Large intestine (tissue), 3 donors: ENCODE measurements around the gene CRKL. TPM values are rescaled to one million over a fixed set of nuclear protein-coding genes. Genes with fewer than 3 reads are reported as not detected.
A peak's percentile ranks its signal among the peaks of the same experiment; 100 is the strongest.

ENCODE experiments used
- DNase-seq, 2 donors: peaks; one replicate each; pipeline versions ENCODE4 v3.0.0 to v3.0.0-alpha.2; 2013
- H3K27ac ChIP-seq: one replicate; pipeline ENCODE4 v1.5.1; 2013; ENCODE audit warnings: low read length
- H3K27me3 ChIP-seq: 2 replicates; pipeline ENCODE4 v1.6.1; 2013; ENCODE audit warnings: low read length; ENCODE audit not compliant: control insufficient read depth, insufficient read depth
- H3K36me3 ChIP-seq: 2 replicates; pipeline ENCODE4 v1.6.1; 2013; ENCODE audit warnings: low read length; ENCODE audit not compliant: control insufficient read depth, insufficient read depth
- H3K4me1 ChIP-seq: one replicate; pipeline ENCODE4 v1.6.1; 2013; ENCODE audit warnings: low read length; ENCODE audit not compliant: control insufficient read depth, insufficient read depth
- H3K4me3 ChIP-seq: one replicate; pipeline ENCODE4 v1.5.1; 2013; ENCODE audit warnings: low read length
- H3K9me3 ChIP-seq: one replicate; pipeline ENCODE4 v1.6.1; 2013; ENCODE audit warnings: mild to moderate bottlenecking, low read depth, low read length, moderate library complexity; ENCODE audit not compliant: control insufficient read depth
- WGBS: methylation state at CpG from one replicate; pipeline ENCODE4 v1.1.5; 2013; ENCODE audit warnings: low lambda C conversion rate; ENCODE audit not compliant: insufficient coverage; 5-methylcytosine and 5-hydroxymethylcytosine counted together
- polyA plus RNA-seq: library from polyadenylated mRNA; unstranded; fragments of 120-200 nt; gene quantifications from one replicate; pipeline ENCODE4 v1.2.1, GENCODE V29; 2013

Gene CRKL
- polyA plus RNA-seq, 1 donor = 55.0 TPM

- H3K4me1 ChIP-seq = peaks cover 18% of the 10 kb centered on the region
- no peak overlapping the region for H3K27ac ChIP-seq
- no peak for DNase-seq
- no CpG with 5 or more reads among the region's 6 CpGs for WGBS
- H3K9me3 ChIP-seq = peaks cover 3% of the 10 kb centered on the region
- no peaks in the 10 kb centered on the region for H3K36me3 ChIP-seq
- peaks cover 10% of the 10 kb centered on the region for H3K27me3 ChIP-seq
- H3K4me3 ChIP-seq = no peak overlapping the region
Measured at GRCh38 chr22:20962491-20962945, 45.3 kb downstream of the CRKL start.

GRCh38 chr22:20963201-20964052 is 46.2 kb downstream of the CRKL start:
- Histone ChIP-seq H3K27ac (no peak overlapping the region), H3K4me1 (peaks cover 13% of the 10 kb centered on the region)

GRCh38 chr22:20964090-20964798 is 47.0 kb downstream of the CRKL start:
- peaks cover 12% of the 10 kb centered on the region for H3K4me1 ChIP-seq
- no peaks in the 10 kb centered on the region for H3K36me3 ChIP-seq
- H3K9me3 ChIP-seq = peaks cover 3% of the 10 kb centered on the region
- no CpG with 5 or more reads among the region's 6 CpGs for WGBS
- peaks cover 10% of the 10 kb centered on the region for H3K27me3 ChIP-seq
- H3K27ac ChIP-seq = no peak overlapping the region
- DNase-seq = no peak
- H3K4me3 ChIP-seq = peak overlapping the region; percentile 37

More at GRCh38 chr22:20963201-20964052, 46.2 kb downstream of the CRKL start:
- no peak for DNase-seq
- Histone ChIP-seq H3K36me3 (no peaks in the 10 kb centered on the region), H3K4me3 (no peak overlapping the region), H3K27me3 (peaks cover 10% of the 10 kb centered on the region), H3K9me3 (peaks cover 3% of the 10 kb centered on the region)
- no CpG with 5 or more reads among the region's 7 CpGs for WGBS

- Histone ChIP-seq H3K36me3 (no peaks in the 10 kb centered on the region), H3K4me1 (peaks cover 12% of the 10 kb centered on the region), H3K4me3 (peak overlapping the region; percentile 37), H3K9me3 (peaks cover 3% of the 10 kb centered on the region), H3K27me3 (peaks cover 10% of the 10 kb centered on the region), H3K27ac (no peak overlapping the region)
- no CpG with 5 or more reads among the region's 28 CpGs for WGBS
- DNase-seq = no peak
Measured at GRCh38 chr22:20964799-20965103, 47.5 kb downstream of the CRKL start.

- Histone ChIP-seq H3K36me3 (no peaks in the 10 kb centered on the region), H3K9me3 (peaks cover 3% of the 10 kb centered on the region), H3K27me3 (peaks cover 10% of the 10 kb centered on the region), H3K4me1 (peaks cover 12% of the 10 kb centered on the region), H3K4me3 (peak overlapping the region; percentile 31), H3K27ac (no peak overlapping the region)
- WGBS = no CpG with 5 or more reads among the region's 65 CpGs
- DNase-seq = no peak
Measured at GRCh38 chr22:20965104-20965887, 48.1 kb downstream of the CRKL start.

GRCh38 chr22:20965888-20966855 is 49.0 kb downstream of the CRKL start:
- peaks cover 10% of the 10 kb centered on the region for H3K27me3 ChIP-seq
- H3K27ac ChIP-seq = no peak overlapping the region
- peaks cover 12% of the 10 kb centered on the region for H3K4me1 ChIP-seq
- WGBS = no CpG with 5 or more reads among the region's 13 CpGs
- H3K4me3 ChIP-seq = no peak overlapping the region
- no peaks in the 10 kb centered on the region for H3K36me3 ChIP-seq
- peaks cover 3% of the 10 kb centered on the region for H3K9me3 ChIP-seq
- DNase-seq = no peak

- H3K4me3 ChIP-seq = no peak within 1 kb of the TSS
- H3K36me3 ChIP-seq = no peaks in the 10 kb centered on the region
- H3K4me1 ChIP-seq = peaks cover 7% of the 10 kb centered on the region
- DNase-seq = no peak
- no CpG with 5 or more reads among the region's 22 CpGs for WGBS
- peaks cover 3% of the 10 kb centered on the region for H3K9me3 ChIP-seq
- peaks cover 10% of the 10 kb centered on the region for H3K27me3 ChIP-seq
- no peak within 1 kb of the TSS for H3K27ac ChIP-seq
Measured at GRCh38 chr22:20966883-20967696, 49.9 kb downstream of the CRKL start, which contains the start of gene AIFM3. AIFM3 (plus strand) TSS chr22:20967255; CDS start chr22:20967945, 690 bp downstream.

- peaks cover 10% of the 10 kb centered on the region for H3K27me3 ChIP-seq
- DNase-seq = no peak
- no peak overlapping the region for H3K4me3 ChIP-seq
- H3K9me3 ChIP-seq = peaks cover 3% of the 10 kb centered on the region
- WGBS = no CpG with 5 or more reads among the region's 19 CpGs
- no peaks in the 10 kb centered on the region for H3K36me3 ChIP-seq
- H3K4me1 ChIP-seq = peaks cover 7% of the 10 kb centered on the region
- H3K27ac ChIP-seq = no peak overlapping the region
Measured at GRCh38 chr22:20967697-20968211, 50.5 kb downstream of the CRKL start.
